ENCODE measurements around the gene SEPTIN11.

Gene SEPTIN11

DNA sequence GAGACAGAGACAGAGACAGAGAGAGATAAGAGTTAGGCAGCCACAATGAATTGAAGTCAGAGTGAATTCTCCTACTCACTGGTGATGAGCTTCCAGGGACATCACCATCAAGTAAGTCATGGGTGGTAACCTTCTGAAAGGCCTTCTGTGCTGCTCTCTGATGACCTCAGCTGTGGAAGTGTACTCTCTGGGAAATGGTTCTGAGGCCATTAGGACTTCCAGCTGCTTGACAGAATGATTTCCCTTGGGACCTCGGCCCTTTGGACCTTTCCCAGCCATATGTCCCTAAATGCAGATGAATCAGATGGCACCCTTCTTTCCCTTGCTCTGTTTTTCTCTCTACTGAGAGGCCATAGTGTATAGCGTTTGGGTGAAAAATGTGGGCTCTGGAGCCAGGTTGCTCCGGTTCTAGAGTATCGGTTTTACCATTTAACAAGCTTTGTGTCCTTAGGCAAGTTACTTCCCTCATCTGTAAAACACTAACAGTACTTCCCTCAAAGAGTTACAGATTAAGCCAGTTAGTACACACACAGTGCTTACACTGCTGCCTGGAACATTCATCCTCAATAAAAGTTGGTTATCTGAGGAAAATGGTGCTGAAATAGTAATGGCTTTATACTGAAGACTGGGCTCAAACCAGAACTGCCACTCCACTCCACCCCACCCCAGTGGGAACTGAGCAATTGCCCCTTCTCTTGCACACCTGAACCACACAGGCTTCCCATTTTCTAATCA lies 7.6 kb downstream of the SEPTIN11 start:
- no peaks in the 10 kb centered on the region; the same call in 1 of the 2 replicates for H4K20me1 ChIP-seq (ENCODE audit: insufficient read depth)
- TF ChIP-seq, protein P1, sequence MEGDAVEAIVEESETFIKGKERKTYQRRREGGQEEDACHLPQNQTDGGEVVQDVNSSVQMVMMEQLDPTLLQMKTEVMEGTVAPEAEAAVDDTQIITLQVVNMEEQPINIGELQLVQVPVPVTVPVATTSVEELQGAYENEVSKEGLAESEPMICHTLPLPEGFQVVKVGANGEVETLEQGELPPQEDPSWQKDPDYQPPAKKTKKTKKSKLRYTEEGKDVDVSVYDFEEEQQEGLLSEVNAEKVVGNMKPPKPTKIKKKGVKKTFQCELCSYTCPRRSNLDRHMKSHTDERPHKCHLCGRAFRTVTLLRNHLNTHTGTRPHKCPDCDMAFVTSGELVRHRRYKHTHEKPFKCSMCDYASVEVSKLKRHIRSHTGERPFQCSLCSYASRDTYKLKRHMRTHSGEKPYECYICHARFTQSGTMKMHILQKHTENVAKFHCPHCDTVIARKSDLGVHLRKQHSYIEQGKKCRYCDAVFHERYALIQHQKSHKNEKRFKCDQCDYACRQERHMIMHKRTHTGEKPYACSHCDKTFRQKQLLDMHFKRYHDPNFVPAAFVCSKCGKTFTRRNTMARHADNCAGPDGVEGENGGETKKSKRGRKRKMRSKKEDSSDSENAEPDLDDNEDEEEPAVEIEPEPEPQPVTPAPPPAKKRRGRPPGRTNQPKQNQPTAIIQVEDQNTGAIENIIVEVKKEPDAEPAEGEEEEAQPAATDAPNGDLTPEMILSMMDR (conservative IDR thresholded peaks at IDR 0.05; ENCODE audit: low read depth, low read length): no peak
- no peak overlapping the region for H3K4me3 ChIP-seq (IDR thresholded peaks at IDR 0.05; ENCODE audit: insufficient read depth, low read depth, low read length)
- H3K4me1 ChIP-seq (ENCODE audit: low read depth, poor library complexity, severe bottlenecking): peaks cover 12% of the 10 kb centered on the region
- no peaks in the 10 kb centered on the region for H3K36me3 ChIP-seq (ENCODE audit: insufficient read depth)
- peaks cover 59% of the 10 kb centered on the region for H3K79me2 ChIP-seq (ENCODE audit: insufficient read depth, low read depth)
- no peak overlapping the region for H3K27ac ChIP-seq
- no peak overlapping the region for H2AFZ ChIP-seq (ENCODE audit: low read depth)
- H3K27me3 ChIP-seq (ENCODE audit: insufficient read depth, low read depth): no peaks in the 10 kb centered on the region
- no peak overlapping the region for H3K9ac ChIP-seq
- H3K4me2 ChIP-seq: no peak overlapping the region

DNA sequence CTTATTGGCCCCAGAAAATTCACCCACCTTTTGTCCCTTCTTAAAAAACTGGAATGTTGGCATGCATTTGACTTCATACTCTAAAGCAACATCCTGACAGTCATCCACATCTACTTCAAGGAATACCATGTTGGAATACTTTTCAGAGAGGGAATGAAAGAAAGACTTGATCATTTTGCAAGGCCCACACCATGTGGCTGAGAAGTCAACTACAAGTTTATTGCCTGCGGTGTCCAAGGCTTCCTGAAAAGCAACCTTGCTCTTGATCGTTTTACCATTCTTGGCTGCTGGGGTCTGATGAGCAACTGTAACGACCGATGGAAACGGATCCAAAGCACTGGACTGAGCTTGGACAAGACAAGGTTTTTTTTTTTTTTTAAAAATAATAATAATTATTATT lies 9.3 kb downstream of the SEPTIN11 start:
- H3K36me3 ChIP-seq (ENCODE audit: insufficient read depth): no peaks in the 10 kb centered on the region
- H3K4me3 ChIP-seq (IDR thresholded peaks at IDR 0.05; ENCODE audit: insufficient read depth, low read depth, low read length): no peak overlapping the region
- H3K9ac ChIP-seq: no peak overlapping the region
- no peaks in the 10 kb centered on the region for H3K27me3 ChIP-seq (ENCODE audit: insufficient read depth, low read depth)
- H3K4me1 ChIP-seq (ENCODE audit: low read depth, poor library complexity, severe bottlenecking): no peaks in the 10 kb centered on the region
- H2AFZ ChIP-seq (ENCODE audit: low read depth): no peak overlapping the region
- H3K4me2 ChIP-seq: no peak overlapping the region
- H4K20me1 ChIP-seq (ENCODE audit: insufficient read depth): no peaks in the 10 kb centered on the region; the same call in 1 of the 2 replicates
- no peak overlapping the region for H3K27ac ChIP-seq
- TF ChIP-seq, protein P1 (conservative IDR thresholded peaks at IDR 0.05; ENCODE audit: low read depth, low read length): no peak
- H3K79me2 ChIP-seq (ENCODE audit: insufficient read depth, low read depth): peaks cover 55% of the 10 kb centered on the region

DNA sequence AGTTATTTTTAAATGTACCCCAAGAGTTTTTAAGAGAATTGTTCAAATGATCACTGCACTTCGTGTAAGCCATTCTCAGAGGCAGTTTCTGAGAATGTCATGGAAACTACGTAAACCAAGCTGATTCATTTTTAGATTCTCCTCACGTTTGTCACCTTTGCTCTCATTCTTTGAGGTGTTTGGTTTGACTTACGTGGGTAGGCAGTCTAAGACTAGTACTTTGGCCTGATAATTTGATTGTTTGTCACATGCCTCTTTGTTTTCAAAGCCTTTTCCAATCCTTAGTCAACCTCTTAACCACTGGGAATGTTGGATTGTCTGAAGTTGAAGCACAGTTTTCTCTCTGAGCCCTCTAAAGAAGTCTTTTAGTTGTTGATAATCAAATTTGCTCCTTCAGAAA lies 10.5 kb downstream of the SEPTIN11 start:
- Histone ChIP-seq H3K27ac (no peak overlapping the region), H2AFZ (ENCODE audit: low read depth) (no peak overlapping the region), H4K20me1 (ENCODE audit: insufficient read depth) (no peaks in the 10 kb centered on the region; the same call in 1 of the 2 replicates), H3K27me3 (ENCODE audit: insufficient read depth, low read depth) (no peaks in the 10 kb centered on the region), H3K4me3 (IDR thresholded peaks at IDR 0.05; ENCODE audit: insufficient read depth, low read depth, low read length) (no peak overlapping the region), H3K4me1 (ENCODE audit: low read depth, poor library complexity, severe bottlenecking) (no peaks in the 10 kb centered on the region), H3K9ac (no peak overlapping the region), H3K4me2 (no peak overlapping the region), H3K79me2 (ENCODE audit: insufficient read depth, low read depth) (peaks cover 50% of the 10 kb centered on the region; the same call in 1 of the 2 replicates), H3K36me3 (ENCODE audit: insufficient read depth) (no peaks in the 10 kb centered on the region)
- TF ChIP-seq, protein P1 (conservative IDR thresholded peaks at IDR 0.05; ENCODE audit: low read depth, low read length): no peak

DNA sequence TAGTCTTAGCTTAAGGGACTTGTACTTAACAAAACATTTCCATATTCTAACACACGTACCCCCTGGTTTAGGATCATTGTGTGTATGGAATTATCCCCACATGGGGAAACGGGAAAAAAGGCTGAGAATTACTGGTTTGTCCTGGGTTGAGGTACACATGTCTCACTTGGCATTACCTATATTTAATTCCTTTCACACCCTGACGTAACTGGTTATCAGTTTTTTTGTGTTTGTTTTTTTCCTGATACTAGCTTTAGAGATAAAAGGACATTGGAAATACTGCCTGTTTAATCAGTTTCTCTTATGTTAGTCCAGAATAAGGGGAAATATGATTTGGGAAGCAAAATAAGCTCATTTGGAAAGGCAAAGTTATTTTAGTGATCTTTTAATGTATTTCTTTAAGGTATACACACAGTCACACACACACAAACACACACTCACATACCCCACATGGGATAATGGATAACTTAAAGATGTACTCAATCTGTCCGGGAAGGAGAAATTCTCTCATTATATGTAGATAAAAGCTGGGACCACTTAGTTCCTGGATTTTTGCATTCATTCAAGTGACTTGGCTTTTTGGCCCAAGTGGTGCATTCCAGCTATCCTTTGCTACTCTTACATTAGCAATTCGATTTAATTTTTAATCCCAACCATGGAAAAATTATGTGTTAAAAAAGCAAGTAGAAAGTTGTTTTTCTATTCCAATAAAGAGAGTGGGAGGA lies 13.0 kb downstream of the SEPTIN11 start:
- Histone ChIP-seq H3K4me1 (ENCODE audit: low read depth, poor library complexity, severe bottlenecking) (peaks cover 3% of the 10 kb centered on the region), H4K20me1 (ENCODE audit: insufficient read depth) (no peaks in the 10 kb centered on the region), H3K9ac (no peak overlapping the region), H3K4me2 (no peak overlapping the region), H3K27ac (no peak overlapping the region), H3K36me3 (ENCODE audit: insufficient read depth) (no peaks in the 10 kb centered on the region), H3K79me2 (ENCODE audit: insufficient read depth, low read depth) (peaks cover 40% of the 10 kb centered on the region; the same call in 1 of the 2 replicates), H3K27me3 (ENCODE audit: insufficient read depth, low read depth) (no peaks in the 10 kb centered on the region), H2AFZ (ENCODE audit: low read depth) (no peak overlapping the region), H3K4me3 (IDR thresholded peaks at IDR 0.05; ENCODE audit: insufficient read depth, low read depth, low read length) (no peak overlapping the region)
- TF ChIP-seq, protein P1 (conservative IDR thresholded peaks at IDR 0.05; ENCODE audit: low read depth, low read length): no peak
